Activated effector memory CD4-positive, alpha-beta T cell treated with anti-CD3 and anti-CD28 coated beads, Interleukin-2, amount 50 U/mL, for 16 hours (primary cell): ENCODE results near the gene TMEM50A.
A peak's percentile ranks its signal among the peaks of the same experiment; 100 is the strongest.
"Not testable (repeated sequence)": the region's sequence is repeated elsewhere in the genome, so short reads cannot be mapped to it uniquely, and the experiment has no call there.

Source experiments
- DNase-seq: peaks from one replicate; pipeline ENCODE4 v3.0.0-alpha.2; 2020

Gene TMEM50A

GRCh38 chr1:25338188-25338981 is at the start of gene TMEM50A:
Gene TMEM50A (plus strand): TSS chr1:25338334. CDS start chr1:25340487, 2,153 bp downstream.
- DNase-seq, result peak; percentile 97

GRCh38 chr1:25288573-25289101 is 49.5 kb upstream of the TMEM50A start:
- DNase-seq, result not testable (repeated sequence)

GRCh38 chr1:25290043-25290442 is 48.1 kb upstream of the TMEM50A start:
- DNase-seq, result not testable (repeated sequence)

- DNase-seq, result not testable (repeated sequence)
These were observed 44.7 kb upstream of the TMEM50A start for GRCh38 chr1:25293426-25293825.

- DNase-seq, result not testable (repeated sequence)
These were observed 43.0 kb upstream of the TMEM50A start for GRCh38 chr1:25294889-25295826.

GRCh38 chr1:25296501-25296900 is 41.6 kb upstream of the TMEM50A start:
- not testable (repeated sequence) for DNase-seq

- not testable (repeated sequence) for DNase-seq
These were observed 37.4 kb upstream of the TMEM50A start for GRCh38 chr1:25300729-25301128.

- not testable (repeated sequence) for DNase-seq
These were observed 35.8 kb upstream of the TMEM50A start for GRCh38 chr1:25302330-25302729.

- DNase-seq, result not testable (repeated sequence)
These were observed 33.2 kb upstream of the TMEM50A start for GRCh38 chr1:25304936-25305335.

GRCh38 chr1:25308168-25308567 is 30.0 kb upstream of the TMEM50A start:
- DNase-seq, result not testable (repeated sequence)

- not testable (repeated sequence) for DNase-seq
These were observed 29.0 kb upstream of the TMEM50A start for GRCh38 chr1:25309085-25309484.

GRCh38 chr1:25309486-25309885 is 28.6 kb upstream of the TMEM50A start:
- not testable (repeated sequence) for DNase-seq

- DNase-seq, result not testable (repeated sequence)
These were observed 25.2 kb upstream of the TMEM50A start for GRCh38 chr1:25312806-25313470.

GRCh38 chr1:25320314-25320938 is 17.7 kb upstream of the TMEM50A start:
- not testable (repeated sequence) for DNase-seq

- not testable (repeated sequence) for DNase-seq
These were observed 16.0 kb upstream of the TMEM50A start for GRCh38 chr1:25322127-25322526.

- not testable (repeated sequence) for DNase-seq
These were observed 13.7 kb upstream of the TMEM50A start for GRCh38 chr1:25324407-25324806.

GRCh38 chr1:25327864-25328790 is 10.0 kb upstream of the TMEM50A start:
- not testable (repeated sequence) for DNase-seq

GRCh38 chr1:25328791-25329185 is 9.3 kb upstream of the TMEM50A start:
- DNase-seq, result not testable (repeated sequence)

GRCh38 chr1:25329336-25329735 is 8.8 kb upstream of the TMEM50A start:
- not testable (repeated sequence) for DNase-seq

- DNase-seq, result not testable (repeated sequence)
These were observed 8.2 kb upstream of the TMEM50A start for GRCh38 chr1:25329950-25330349.

GRCh38 chr1:25336922-25337354 is 1.2 kb upstream of the TMEM50A start:
- peak; percentile 72 for DNase-seq
